Stimulated activated CD8-positive, alpha-beta memory T cell treated with anti-CD3 and anti-CD28 coated beads, Interleukin-12 subunit alpha, Interleukin-12 subunit beta, amount 100 ng/mL, for 1 hour (primary cell): ENCODE measurements around the gene POU2F2.
"Not testable (repeated sequence)": the region's sequence is repeated elsewhere in the genome, so short reads cannot be mapped to it uniquely, and the experiment has no call there.

Experiments
- DNase-seq: peaks from one replicate; pipeline ENCODE4 v3.0.0-alpha.2; 2020; ENCODE audit warnings: low read depth

Gene POU2F2

DNA sequence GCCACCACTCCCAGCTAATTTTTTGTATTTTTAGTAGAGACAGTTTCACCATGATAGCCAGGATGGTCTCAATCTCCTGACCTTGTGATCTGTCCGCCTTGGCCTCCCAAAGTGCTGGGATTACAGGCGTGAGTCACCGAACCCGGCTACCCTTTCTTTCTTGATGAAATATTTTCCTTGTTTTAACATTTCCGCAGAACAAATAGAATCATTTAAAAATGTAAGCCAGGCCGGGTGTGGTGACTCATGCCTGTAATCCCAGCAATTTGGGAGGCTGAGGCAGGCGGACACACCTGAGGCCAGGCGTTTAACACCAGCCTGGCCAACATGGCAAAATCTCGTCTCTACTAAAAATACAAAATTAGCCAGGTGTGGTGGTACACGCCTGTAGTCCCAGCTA is 32.0 kb downstream of the POU2F2 start:
- DNase-seq, result not testable (repeated sequence)

DNA sequence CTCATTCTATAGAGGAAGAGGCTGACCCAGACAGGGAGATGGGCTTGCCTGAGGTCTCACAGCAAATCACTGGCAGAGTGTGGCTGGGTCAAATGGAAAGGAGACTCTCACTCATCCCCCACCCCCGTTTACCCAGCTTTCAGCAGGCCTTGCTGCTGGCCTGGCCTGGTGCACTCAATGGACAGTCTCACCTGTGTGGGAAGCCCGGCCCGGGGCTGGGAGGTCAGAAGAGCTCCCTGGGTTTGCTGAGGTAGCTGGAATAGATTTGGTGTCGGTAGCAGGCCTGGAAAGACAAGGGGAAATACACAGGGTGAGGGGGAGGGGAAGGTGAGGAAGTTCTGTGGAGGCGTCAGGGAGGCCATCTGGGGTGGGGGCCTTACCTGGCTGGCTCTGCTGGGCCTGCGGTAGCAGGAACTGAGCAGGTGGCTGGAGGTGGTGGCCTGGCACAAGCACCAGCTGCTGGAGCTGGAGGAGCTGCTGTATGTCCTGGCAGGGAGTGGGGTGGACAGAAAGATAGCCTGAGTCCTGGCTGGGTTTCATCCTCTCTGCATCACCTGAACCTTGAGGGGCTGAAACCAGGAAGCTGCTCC is 32.8 kb downstream of the POU2F2 start:
- no peak for DNase-seq

DNA sequence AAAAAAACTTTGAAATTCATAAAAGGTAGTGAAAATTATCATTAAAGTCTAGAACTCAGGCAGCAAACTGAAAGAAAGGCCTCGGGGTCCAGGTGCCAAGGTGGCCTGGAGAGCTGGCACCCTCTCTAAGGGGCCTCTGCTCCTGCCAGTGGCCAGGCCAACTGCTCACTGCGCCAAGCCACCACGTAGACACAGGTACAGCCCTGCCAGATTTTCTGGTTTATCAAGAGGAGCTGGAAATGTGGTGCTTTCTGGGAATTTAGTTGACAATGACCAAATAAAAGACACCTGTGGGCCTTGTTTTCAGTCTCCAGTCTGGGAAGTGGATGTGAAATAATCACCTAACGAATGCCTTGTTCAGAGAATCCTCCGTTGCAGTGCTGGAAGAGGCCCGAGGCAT is 33.5 kb downstream of the POU2F2 start:
- DNase-seq, result no peak

DNA sequence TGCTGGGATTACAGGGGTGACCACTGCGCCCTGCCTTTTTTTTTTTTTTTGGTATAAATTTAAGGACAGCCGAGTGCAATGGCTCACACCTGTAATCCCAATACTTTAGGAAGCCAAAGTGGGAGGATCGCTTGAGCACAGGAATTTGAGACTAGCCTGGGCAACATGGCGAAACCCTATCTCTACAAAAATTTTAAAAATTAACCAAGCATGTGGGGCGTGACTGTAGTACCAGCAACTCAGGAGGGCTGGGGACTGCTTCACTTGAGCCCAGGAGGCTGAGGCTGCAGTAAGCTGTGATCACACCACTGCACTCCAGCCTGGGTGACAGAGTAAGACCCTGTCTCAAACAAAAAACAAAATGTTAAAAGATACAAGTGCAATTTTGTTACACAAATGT is 34.8 kb downstream of the POU2F2 start:
- no peak for DNase-seq

DNA sequence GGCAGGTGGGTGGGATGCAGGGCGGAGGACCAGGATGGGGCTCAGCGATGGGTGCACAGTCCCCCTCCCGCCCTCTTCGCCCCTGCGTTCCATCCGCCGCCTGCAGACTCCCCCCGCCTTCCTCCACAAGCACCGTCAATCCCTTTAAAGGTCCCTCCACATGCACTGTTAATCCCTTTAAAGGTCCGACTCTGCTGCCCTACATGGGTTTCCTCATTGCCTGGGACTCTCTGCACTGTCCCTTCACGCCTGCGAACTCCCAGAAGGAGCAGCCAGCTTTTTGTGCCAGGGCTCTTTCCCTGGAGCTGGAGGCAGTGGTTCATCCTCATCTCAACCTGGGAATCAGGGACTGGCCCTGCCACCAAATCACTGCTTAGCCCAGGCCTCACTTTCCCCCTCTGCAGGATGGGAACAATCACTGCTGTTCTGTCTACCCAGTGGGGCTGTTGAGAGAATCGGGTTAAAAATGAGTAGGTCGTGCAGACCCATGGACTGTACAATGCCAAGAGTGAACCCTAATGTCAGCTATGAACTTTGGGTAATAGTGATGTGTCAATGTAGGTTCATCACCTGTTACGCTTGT is 35.9 kb downstream of the POU2F2 start:
- DNase-seq, result no peak

DNA sequence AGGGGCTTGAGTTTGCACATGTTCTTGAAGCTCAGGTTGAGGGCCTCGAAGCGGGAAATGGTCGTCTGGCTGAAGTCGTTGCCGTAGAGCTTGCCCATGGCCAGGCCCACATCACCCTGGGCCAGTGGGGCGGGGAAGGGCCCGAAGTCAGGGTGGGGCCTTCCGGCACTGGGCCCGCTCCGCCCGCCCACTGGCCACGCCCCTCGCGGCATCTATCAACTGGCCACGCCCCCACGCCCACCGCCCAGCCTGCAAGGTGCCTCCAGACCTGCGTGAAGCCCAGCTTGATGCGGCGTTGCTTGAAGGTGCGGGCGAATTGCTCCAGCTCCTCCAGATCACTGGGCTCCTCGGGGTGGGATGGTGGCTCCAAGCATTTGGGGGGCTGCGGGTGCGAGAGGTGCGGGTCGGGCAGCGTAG is 36.4 kb downstream of the POU2F2 start:
- no peak for DNase-seq

DNA sequence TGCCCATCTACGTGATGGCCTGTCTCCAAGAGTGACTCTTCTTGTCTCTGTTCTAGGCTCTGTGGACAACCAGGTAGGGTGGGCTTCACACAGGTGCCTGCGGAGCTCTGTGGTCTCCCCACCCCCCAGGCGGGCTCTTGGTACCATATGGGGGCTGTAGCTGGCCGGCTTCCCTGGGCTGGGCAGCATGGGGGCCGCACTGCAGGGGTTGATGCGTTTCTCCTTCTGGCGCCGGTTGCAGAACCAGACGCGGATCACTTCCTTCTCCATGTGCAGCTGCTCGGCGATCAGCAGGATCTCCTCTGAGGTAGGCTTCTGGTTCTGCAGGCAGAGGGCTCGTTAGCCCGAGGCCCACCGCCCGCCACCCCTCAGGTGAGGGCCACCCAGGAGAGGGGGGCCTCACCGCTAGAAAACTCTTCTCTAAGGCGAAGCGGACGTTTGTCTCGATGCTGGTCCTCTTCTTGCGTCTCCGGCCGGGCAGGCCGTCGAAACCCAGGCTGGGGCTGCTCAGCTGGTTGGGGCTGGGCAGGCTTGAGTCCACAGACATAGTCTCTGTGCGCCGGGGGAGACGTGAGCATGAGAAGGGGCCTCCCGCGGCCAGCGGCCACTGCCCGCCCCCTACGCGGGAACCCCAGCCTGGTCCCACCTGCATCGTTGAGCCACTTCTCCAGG is 37.0 kb downstream of the POU2F2 start:
- no peak for DNase-seq

DNA sequence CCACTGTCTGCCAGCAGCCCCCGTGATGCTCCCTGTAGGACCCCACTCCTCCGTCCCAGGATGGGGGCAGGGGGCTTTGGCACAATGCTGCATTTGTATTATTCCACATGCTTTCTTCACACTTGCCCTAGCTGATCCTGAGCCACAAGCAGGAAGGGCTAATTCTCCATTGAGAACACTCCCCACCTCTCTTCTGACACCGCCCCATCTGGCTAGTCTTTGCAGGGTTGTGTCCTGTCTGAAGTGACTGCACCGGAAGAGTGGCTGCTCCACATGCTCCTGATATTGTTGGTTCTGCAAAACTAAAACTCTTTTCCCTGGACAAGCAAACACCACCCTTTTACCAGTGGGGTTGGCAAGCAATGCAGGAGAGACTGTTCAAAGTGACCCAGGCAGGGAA is 38.3 kb downstream of the POU2F2 start:
- no peak for DNase-seq

DNA sequence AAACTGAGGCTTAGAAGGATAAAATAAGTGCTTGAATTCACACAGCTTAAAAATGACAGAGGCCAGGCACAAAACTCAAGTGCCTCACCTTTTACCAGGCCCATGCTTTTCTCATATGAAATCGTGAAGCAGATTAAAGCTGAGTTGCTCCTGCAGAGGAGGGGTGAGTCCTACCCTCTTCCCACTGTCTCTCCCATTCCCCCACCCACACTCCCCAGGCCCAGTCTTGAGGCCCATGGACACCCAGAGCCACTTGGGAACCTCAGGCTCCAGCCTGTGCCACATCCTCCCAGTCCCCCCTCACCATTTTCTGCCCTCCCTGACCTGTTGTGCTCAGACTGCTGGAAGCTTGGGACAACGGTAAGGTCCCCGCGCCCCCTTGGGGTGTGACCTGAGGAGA is 38.7 kb downstream of the POU2F2 start:
- no peak for DNase-seq

DNA sequence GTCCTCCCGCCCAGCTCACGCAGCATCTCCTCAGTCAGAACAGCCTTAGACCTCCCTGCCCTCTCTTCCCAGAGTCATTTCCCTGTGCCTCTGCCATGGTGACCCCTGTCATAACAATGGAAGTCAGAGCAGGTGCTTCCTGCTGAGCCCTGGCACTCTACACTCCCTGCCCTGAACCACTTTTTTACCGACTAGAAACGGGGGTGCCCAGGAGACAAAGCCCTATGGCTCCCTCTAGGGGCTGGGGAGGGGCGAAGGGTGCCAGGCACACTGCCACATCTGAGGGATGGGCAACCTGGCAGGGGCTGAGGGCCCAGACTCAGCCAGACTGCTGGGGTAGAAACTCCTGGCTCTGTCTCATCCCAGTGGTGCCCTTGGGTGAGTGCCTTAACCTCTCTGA is 39.9 kb downstream of the POU2F2 start:
- no peak for DNase-seq

DNA sequence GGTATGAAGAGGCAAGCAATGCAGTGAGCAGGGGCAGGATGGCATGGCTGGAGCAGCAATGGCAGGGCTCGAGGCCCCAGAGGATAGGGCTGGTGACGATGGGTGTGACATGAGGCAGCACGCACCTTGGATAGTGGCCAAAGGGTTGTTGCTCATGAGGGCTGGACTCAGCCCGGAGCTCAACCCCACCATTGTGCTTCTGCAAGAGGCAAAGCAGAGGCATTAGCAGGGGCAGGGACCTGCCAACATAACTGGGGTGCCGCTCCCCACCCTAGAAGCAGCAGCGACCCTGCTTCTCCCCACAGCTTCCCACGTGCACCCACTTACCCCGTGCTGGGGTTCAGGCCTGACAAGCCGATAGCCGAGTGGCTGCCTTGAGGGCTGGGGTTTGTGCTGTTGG is 40.5 kb downstream of the POU2F2 start:
- DNase-seq, result no peak

DNA sequence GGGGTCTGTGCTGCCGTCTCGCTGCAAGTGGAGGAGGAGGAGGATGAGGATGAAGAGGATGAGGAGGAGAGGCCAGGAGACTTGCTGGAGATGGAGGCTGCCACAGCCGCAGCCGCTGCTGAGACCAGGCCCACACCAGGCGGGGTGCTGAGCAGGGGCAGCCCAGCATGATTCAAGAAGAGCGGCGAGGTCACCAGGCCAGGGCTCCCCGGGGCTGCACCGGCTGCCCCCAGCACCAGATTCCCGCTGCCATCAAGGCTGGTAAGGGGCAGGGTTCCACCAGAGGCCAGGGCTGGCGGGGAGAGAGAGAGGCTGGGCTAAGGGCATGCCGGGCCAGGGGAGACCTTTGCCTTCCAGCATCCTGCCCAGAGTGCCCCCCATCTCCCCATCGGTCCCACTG is 40.9 kb downstream of the POU2F2 start:
- no peak for DNase-seq

DNA sequence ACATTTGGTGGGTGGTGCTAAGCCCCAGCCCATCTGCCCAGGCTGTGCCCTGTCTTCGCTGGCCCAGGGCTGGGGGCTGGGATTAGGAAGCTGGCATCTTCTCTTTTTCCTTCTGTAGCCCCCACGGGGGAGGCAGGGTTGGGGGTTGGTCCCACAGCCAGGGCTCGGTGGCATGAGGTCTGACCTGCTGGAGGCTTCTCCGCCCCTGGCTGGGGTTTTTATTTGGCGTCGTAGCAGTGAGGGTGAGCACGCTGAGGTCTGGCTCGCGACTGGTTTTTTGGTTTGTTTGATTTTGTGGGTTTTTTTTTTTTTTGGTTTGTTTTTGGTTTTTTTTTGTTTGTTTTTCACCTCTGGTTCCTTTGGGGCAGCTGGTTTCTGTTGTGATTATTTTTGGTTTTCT is 41.6 kb downstream of the POU2F2 start:
- no peak for DNase-seq

DNA sequence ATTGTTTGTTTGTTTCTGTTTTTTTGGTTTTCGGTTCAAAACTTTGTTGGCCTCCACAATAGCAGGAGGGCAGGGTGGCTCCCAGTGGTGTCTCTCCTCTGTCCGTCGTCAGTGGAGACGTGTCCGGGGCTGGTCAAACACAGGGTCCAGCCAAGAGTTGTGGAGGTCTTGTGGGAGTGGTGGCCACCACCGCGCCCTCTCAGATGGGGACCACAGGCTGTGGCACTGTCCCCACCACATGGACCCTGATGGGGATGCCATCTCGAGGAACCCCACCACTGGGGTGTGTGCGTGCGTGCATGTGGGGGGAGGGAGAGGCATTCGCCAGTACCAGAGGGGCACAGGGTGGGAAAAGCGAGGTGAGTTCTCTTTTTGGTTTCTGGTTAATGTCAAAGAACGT is 42.5 kb downstream of the POU2F2 start:
- no peak for DNase-seq

DNA sequence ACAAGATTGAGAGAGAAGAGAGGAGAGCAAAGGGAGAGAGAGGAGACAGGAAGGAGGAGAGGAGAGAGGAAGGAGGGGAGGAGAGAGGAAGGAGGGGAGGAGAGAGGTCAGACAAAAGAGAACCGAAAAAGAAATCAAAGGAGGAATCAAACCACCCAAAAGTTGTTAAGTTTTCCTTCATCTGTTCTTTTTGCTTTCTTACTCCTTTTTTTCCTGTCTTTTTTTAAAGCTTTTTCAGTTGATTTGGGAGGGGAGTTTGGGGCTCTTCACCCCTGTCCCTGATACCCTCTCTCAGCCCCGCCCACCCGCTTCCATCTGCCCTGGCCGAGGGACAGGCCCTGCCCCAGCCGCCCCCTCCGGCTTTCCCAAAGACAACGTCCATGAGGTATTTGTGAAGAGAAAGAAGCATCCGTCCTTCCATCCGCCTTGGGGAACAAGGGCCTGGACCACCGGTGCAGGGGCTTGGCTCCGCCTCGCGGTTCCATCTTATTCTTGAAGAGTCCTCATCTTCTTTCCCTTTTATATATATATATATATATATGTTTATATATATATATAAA is 43.0 kb downstream of the POU2F2 start:
- no peak for DNase-seq

DNA sequence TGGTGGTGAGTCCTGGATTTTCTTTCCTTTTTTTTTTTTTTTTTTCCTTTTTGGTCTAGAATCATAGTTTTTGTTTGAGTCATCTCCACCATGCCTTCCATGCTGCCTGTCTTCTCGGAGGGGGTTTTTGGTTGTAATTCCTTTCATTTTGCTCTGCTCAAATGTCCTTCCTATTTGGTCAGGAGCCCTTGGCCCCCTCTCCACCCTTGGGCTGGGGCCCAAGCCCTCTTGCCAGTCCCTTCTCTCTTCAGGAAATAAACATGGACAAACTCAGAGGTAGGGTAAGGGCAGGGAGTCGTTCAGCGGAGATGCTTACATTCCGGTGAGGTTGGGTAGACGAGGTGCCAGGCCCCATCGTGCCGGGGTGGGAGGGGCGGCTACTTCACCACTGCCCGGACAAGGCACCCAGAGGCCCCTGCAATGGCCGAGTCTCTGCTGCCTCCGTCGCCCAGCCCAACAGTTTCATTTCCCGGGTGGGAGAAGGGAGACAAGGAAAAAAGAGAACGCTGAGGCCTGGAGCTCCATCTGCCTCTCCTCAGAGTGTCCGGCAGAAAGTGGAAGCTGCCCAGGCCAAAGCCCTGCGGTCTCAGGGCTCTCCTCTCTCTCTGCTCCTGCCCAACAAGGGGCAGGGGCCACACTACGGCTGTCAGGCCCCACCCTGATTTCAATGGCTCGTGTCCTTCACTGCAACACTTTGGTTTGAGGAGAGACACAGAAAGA is 43.6 kb downstream of the POU2F2 start:
- DNase-seq, result no peak

DNA sequence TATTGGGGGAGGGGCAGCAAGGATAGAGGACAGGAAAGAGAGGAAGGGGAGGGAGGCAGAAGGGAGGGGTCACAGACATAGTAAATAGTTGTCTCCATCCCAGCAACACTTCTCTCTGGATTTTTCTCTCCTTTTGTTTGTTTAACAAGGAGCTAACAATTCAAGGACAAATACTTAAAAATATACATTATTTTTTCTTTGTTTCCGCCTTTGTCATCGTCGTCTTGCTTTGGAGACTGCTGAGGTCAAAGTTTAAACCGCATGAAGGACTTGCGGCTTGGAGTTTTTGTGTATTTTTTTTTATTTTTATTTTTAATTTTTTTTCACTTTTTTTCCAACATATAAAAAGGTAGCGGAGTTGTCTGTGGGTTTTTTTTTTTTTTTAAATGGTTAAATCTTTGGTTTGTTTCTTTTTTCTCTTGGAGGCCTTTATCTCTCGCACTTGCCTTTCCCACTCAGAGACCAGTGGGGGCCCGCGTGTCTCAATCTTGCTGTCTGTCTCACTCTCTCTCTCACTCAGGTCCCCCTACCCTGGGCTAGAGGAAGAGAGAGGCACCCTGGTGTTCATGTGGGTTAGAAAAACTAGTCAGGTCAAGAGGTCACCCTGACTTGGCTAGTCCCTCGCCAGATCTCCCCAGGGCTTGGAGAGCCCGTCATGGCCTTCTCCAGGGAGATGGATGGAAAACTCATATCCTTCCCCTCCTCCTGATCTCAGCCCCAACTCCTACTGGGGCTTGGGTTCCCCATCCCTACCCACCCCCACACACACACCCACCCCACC is 45.3 kb downstream of the POU2F2 start:
- no peak for DNase-seq

DNA sequence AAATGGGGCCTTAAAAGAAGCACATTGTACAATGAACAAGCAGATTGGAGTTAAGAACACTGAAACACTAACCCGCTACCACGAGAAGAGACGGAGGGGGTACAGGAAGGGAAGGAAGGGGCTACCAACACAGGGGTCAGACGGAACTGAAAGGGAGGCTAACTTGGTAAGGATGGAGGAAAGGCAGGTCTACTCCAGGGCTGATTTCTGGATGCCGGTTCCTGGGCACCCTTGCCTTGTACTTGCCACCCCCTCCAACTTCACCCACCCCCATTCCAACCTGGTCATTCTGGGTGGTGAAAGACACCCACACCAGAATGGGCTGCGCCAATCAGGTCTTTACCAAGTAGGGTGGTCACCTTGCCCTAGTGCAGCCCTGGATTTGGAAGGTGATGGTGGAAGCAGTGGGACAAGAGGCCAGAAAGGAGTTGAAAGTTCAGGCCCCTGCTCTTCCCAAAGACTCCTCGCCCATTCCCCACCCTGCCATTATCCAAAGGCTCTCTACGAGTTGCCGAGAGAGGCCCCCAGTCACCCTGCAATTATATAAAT is 46.0 kb downstream of the POU2F2 start:
- no peak for DNase-seq

DNA sequence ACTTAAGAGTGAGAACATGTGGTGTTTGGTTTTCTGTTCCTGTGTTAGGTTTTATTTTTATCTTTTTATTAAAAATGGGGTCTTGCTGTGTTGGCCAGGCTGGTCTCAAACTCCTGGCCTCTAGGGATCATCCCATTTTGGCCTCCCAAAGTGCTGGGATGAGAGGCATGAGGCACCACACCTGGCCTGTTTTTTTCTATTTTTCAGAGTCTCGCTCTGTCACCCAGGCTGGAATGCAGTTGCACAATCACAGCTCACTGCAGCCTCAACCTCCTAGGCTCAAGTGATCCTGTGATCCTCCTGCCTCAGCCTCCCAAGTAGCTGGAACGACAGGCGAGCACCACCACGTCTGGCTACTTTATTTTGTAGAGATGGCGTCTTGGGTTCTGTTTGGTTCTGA is 48.7 kb downstream of the POU2F2 start:
- DNase-seq, result no peak

DNA sequence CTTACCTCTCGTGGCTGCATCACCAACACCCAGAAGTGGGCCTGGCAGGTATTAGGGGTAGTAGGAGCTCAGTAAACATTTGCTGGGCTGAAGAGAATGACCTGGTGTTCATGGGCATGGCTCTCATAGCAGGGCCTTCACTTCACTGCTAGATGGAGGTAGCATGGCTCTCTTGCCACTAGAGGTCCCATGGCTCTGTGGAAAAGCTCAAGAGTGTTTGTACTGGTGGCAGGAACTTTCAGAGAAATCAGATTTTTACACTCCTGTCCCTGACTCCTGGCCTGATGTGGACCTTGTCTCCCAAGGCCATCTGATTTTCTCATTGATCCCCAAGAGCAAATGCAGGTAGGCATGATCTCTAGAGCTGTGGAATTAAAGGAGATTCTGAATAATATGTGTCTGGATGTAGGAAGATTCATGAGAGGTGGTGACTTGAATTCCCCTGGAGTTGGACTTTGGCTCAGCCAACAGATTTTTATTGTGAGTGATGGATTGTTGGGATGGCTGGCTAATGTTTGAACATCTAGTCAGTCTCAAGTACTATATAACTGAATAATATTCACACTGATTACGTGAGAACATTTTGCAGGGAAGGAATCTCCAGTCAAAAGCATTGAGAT is 50.6 kb downstream of the POU2F2 start:
- no peak for DNase-seq

DNA sequence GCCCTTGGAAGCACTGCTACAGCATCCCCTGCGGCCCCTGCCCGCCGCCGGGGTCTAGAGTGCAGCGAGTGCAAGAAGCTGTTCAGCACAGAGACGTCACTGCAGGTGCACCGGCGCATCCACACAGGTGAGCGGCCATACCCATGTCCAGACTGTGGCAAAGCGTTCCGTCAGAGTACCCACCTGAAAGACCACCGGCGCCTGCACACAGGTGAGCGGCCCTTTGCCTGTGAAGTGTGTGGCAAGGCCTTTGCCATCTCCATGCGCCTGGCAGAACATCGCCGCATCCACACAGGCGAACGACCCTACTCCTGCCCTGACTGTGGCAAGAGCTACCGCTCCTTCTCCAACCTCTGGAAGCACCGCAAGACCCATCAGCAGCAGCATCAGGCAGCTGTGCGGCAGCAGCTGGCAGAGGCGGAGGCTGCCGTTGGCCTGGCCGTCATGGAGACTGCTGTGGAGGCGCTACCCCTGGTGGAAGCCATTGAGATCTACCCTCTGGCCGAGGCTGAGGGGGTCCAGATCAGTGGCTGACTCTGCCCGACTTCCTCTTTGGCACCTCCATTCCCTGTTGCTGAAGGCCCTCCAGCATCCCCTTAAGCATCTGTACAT is 51.4 kb downstream of the POU2F2 start:
- DNase-seq, result no peak
